Measurements from ENCODE around the gene EPG5.

DNA sequence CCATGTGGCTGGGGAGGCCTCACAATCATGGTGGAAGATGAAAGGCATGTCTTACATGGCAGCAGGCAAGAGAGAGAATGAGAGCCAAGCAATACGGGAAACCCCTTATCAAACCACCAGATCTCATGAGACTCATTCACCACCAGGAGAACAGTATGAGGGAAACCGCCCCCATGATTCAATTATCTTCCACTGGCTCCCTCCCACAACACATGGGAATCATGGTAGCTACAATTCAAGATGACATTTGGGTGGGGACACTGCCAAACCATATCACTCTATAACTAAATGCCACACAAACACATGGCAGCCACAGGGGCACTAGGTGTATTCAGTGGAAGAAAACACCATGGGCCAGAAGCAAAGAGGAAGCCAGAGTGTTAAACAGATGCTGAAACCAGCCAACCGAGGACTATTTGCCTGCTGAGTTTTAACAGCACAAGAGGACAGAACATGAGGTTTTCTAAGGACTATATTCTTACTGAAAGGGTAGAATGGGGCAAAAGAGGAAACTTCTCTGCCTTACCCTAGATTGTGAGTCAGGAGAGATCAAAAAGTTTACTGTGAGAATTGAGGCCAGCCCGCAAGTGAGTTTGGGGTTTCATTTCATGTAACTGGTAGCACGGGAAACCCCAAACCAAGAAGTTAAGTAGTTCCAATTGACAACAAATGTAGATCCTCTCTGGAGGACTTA lies 92.5 kb downstream of the EPG5 start:
- TF ChIP-seq POLR2AphosphoS5 (IDR thresholded peaks at IDR 0.05), result no peak
- TF ChIP-seq, protein P1, sequence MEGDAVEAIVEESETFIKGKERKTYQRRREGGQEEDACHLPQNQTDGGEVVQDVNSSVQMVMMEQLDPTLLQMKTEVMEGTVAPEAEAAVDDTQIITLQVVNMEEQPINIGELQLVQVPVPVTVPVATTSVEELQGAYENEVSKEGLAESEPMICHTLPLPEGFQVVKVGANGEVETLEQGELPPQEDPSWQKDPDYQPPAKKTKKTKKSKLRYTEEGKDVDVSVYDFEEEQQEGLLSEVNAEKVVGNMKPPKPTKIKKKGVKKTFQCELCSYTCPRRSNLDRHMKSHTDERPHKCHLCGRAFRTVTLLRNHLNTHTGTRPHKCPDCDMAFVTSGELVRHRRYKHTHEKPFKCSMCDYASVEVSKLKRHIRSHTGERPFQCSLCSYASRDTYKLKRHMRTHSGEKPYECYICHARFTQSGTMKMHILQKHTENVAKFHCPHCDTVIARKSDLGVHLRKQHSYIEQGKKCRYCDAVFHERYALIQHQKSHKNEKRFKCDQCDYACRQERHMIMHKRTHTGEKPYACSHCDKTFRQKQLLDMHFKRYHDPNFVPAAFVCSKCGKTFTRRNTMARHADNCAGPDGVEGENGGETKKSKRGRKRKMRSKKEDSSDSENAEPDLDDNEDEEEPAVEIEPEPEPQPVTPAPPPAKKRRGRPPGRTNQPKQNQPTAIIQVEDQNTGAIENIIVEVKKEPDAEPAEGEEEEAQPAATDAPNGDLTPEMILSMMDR (IDR thresholded peaks at IDR 0.05), result no peak

All from upper lobe of left lung (tissue), 4 donors.